Measurements from ENCODE around the gene ZNF772.

ZNF772 gene

GRCh38 chr19:57435062-57435978 lies 42.0 kb downstream of the ZNF772 start, which contains the start of gene ZNF749:
ZNF749 (plus strand) TSS chr19:57435325; CDS start chr19:57435579, 254 bp downstream.
- H3K9me3 ChIP-seq (ENCODE audit: severe bottlenecking) = peaks cover 2% of the 10 kb centered on the region
- peak; percentile 99 for DNase-seq
- no peaks in the 10 kb centered on the region for H3K27me3 ChIP-seq (ENCODE audit: insufficient read depth, low read depth, severe bottlenecking)
- H3K27ac ChIP-seq = peak within 1 kb of the TSS; percentile 89
- peak within 1 kb of the TSS; percentile 57 for H3K4me3 ChIP-seq (ENCODE audit: low read depth, low read length)
- no peak for TF ChIP-seq CTCF (IDR thresholded peaks at IDR 0.05; ENCODE audit: low read depth, low read length)
- peaks cover 20% of the 10 kb centered on the region for H3K36me3 ChIP-seq

- H3K9me3 ChIP-seq (ENCODE audit: severe bottlenecking) = peaks cover 2% of the 10 kb centered on the region
- TF ChIP-seq CTCF (IDR thresholded peaks at IDR 0.05; ENCODE audit: low read depth, low read length) = no peak
- H3K27me3 ChIP-seq (ENCODE audit: insufficient read depth, low read depth, severe bottlenecking) = no peaks in the 10 kb centered on the region
- no peak for DNase-seq
- peak overlapping the region; percentile 57 for H3K4me3 ChIP-seq (ENCODE audit: low read depth, low read length)
- peaks cover 20% of the 10 kb centered on the region for H3K36me3 ChIP-seq
- H3K27ac ChIP-seq = peak overlapping the region; percentile 89
Observed at GRCh38 chr19:57434386-57435061, 42.8 kb downstream of the ZNF772 start.

GRCh38 chr19:57421037-57421436 lies 56.3 kb downstream of the ZNF772 start:
- Histone ChIP-seq H3K27me3 (ENCODE audit: insufficient read depth, low read depth, severe bottlenecking) (no peaks in the 10 kb centered on the region), H3K9me3 (ENCODE audit: severe bottlenecking) (no peaks in the 10 kb centered on the region), H3K4me3 (ENCODE audit: low read depth, low read length) (no peak overlapping the region), H3K36me3 (peaks cover 34% of the 10 kb centered on the region), H3K27ac (no peak overlapping the region)
- TF ChIP-seq CTCF (IDR thresholded peaks at IDR 0.05; ENCODE audit: low read depth, low read length) = no peak
- no peak for DNase-seq

- no peaks in the 10 kb centered on the region for H3K9me3 ChIP-seq (ENCODE audit: severe bottlenecking)
- DNase-seq = no peak
- peaks cover 34% of the 10 kb centered on the region for H3K36me3 ChIP-seq
- no peak overlapping the region for H3K27ac ChIP-seq
- no peak overlapping the region for H3K4me3 ChIP-seq (ENCODE audit: low read depth, low read length)
- H3K27me3 ChIP-seq (ENCODE audit: insufficient read depth, low read depth, severe bottlenecking) = no peaks in the 10 kb centered on the region
- no peak for TF ChIP-seq CTCF (IDR thresholded peaks at IDR 0.05; ENCODE audit: low read depth, low read length)
Observed at GRCh38 chr19:57419439-57419838, 57.9 kb downstream of the ZNF772 start.
